Measurements from ENCODE around the gene PLXNC1. TPM values are rescaled to one million over a fixed set of nuclear protein-coding genes. Genes with fewer than 3 reads are reported as not detected.

The PLXNC1 gene
- total and polyA plus RNA-seq, 9 donors: 8.2 to 33.7 (median 17.5) TPM

GRCh38 chr12:94245631-94246383 is 97.4 kb downstream of the PLXNC1 start:
- Histone ChIP-seq H3K36me3 (no peaks in the 10 kb centered on the region), H3K27ac (no peak overlapping the region), H3K9me3 (no peaks in the 10 kb centered on the region), H3K4me3 (no peak overlapping the region), H3K4me1 (ENCODE audit: insufficient read depth) (peaks cover 3% of the 10 kb centered on the region), H3K27me3 (no peaks in the 10 kb centered on the region)
- WGBS, 3 donors: 82 to 92% (median 90%) methylated on average over 12 of the region's 12 CpGs
- intact Hi-C loops (cut with DNase I): no loop called here
- DNase-seq: no peak
- TF ChIP-seq POLR2A (IDR thresholded peaks at IDR 0.05) (no peak), EP300 (IDR thresholded peaks at IDR 0.05) (no peak), CTCF (IDR thresholded peaks at IDR 0.05) (no peak)

GRCh38 chr12:94247246-94247645 is 98.9 kb downstream of the PLXNC1 start:
- H3K27ac ChIP-seq: no peak overlapping the region
- intact Hi-C loops (cut with DNase I): no loop called here
- no peaks in the 10 kb centered on the region for H3K27me3 ChIP-seq
- no peak for TF ChIP-seq CTCF (IDR thresholded peaks at IDR 0.05)
- no peak for TF ChIP-seq EP300 (IDR thresholded peaks at IDR 0.05)
- no peak overlapping the region for H3K4me3 ChIP-seq
- 40 to 55% (median 50%) methylated on average over 2 of the region's 2 CpGs for WGBS, 3 donors
- no peak for DNase-seq
- H3K9me3 ChIP-seq: no peaks in the 10 kb centered on the region
- peaks cover 3% of the 10 kb centered on the region for H3K4me1 ChIP-seq (ENCODE audit: insufficient read depth)
- no peaks in the 10 kb centered on the region for H3K36me3 ChIP-seq

GRCh38 chr12:94248582-94248981 is 100.2 kb downstream of the PLXNC1 start:
- WGBS, 3 donors: 93 to 94% (median 94%) methylated on average over 7 of the region's 7 CpGs
- no peak overlapping the region for H3K4me3 ChIP-seq
- H3K9me3 ChIP-seq: no peaks in the 10 kb centered on the region
- H3K27ac ChIP-seq: no peak overlapping the region
- no peak for TF ChIP-seq POLR2A (IDR thresholded peaks at IDR 0.05)
- no peak for TF ChIP-seq EP300 (IDR thresholded peaks at IDR 0.05)
- TF ChIP-seq CTCF (IDR thresholded peaks at IDR 0.05): no peak
- peaks cover under 1% of the 10 kb centered on the region for H3K4me1 ChIP-seq (ENCODE audit: insufficient read depth)
- H3K27me3 ChIP-seq: no peaks in the 10 kb centered on the region
- intact Hi-C loops (cut with DNase I): no loop called here
- no peaks in the 10 kb centered on the region for H3K36me3 ChIP-seq
- DNase-seq: no peak

- no peak overlapping the region for H3K4me3 ChIP-seq
- H3K9me3 ChIP-seq: no peaks in the 10 kb centered on the region
- no peak overlapping the region for H3K27ac ChIP-seq
- no peaks in the 10 kb centered on the region for H3K27me3 ChIP-seq
- intact Hi-C loops (cut with DNase I): loop anchor here in 1 of 4 donors (10.0 kb wide), 1 partner anchor 45 kb away; no protein-coding TSS in a partner anchor
- DNase-seq: no peak
- no peaks in the 10 kb centered on the region for H3K36me3 ChIP-seq
- no peak for TF ChIP-seq EP300 (IDR thresholded peaks at IDR 0.05)
- TF ChIP-seq POLR2A (IDR thresholded peaks at IDR 0.05): no peak
- no peak for TF ChIP-seq CTCF (IDR thresholded peaks at IDR 0.05)
- 94 to 95% (median 95%) methylated on average over 4 of the region's 4 CpGs for WGBS, 3 donors
- peaks cover 6% of the 10 kb centered on the region for H3K4me1 ChIP-seq (ENCODE audit: insufficient read depth)
These were observed 101.8 kb downstream of the PLXNC1 start for GRCh38 chr12:94250130-94250529.
